Retina (tissue), 1 donor: ENCODE data around the gene ZNF304.

Experiments used
- DNase-seq: peaks from one replicate; pipeline ENCODE4 v3.0.0-alpha.2; 2016

Gene ZNF304

GRCh38 chr19:57350877-57351805 lies at the start of gene ZNF304:
ZNF304 (plus strand) TSS chr19:57351271; CDS start chr19:57351665, 394 bp downstream.
- DNase-seq, result peak; percentile 92

- no peak for DNase-seq
Measured at GRCh38 chr19:57302020-57302465, 49.0 kb upstream of the ZNF304 start.

DNA sequence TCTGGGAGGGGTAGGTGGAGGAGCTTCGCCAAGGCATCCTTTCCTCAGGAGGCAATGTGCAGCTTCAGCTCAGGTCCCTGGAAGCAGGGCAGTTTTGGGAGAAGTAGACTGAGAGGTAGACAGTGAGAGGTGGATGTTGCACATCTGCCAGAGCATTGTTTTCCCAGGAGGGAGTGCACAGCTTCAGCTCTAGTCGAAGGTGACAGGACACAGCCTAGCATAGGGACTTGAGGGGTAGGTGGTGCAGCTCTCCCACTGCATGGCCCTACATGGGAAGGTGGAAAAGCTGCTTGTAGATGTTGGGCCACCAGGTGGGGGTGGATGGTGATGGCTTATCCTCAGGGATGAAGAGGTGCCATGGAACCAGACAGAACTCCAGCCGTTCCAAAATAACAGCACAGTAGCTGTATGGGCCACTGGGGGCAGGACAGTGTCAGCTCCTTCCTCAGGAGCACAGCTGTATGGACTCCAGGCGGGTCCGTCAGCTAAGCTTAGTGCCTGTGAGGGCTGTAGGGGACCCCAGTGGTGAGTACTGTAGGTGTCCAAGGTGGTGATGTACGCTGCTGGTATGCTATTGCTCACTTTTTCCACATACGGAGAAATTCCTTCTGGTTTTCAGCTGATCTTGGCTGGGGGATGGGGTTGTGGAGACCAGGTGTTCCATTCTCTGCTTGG lies 48.2 kb upstream of the ZNF304 start:
- DNase-seq, result no peak

DNA sequence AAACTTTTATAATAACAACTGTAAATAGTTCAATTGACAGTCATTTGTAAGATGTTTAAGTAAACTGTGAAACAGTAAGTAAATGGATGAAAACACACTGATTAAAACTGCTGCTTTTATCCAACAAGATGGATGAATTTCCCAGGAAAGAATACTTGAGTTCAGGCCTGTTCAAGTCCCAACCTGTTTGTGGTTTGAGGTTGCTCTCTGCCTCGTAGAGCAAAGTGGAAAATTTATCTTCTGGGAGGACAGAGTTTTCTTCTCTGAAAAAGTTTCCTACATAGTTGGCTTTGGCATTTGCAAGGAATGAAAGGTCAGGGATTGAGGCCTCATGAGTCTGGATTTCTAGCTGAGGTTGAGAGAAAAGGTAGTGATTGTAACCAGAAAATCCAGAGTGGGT lies 46.0 kb upstream of the ZNF304 start:
- DNase-seq, result no peak

- no peak for DNase-seq
Measured at GRCh38 chr19:57308514-57308913, 42.6 kb upstream of the ZNF304 start.

DNA sequence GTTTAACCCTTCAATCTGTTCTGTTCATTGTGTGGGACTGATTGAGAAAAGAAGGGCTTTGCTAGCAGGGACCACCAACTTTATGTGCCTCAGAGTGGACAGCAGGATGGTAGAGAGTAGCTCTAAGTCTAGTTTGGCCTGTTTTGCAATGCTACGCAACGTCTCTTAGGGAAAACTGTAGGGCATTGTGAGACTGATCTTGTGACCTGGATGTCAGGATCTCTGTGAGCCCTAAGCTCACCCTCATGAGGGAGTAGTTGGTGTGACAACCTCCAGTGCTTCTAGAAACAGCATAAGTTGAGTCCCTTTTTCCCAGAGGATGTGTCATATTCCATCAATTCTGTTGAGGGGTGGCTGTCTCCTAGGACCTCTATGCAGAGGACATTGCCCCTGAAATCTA lies 40.3 kb upstream of the ZNF304 start:
- DNase-seq, result no peak

DNA sequence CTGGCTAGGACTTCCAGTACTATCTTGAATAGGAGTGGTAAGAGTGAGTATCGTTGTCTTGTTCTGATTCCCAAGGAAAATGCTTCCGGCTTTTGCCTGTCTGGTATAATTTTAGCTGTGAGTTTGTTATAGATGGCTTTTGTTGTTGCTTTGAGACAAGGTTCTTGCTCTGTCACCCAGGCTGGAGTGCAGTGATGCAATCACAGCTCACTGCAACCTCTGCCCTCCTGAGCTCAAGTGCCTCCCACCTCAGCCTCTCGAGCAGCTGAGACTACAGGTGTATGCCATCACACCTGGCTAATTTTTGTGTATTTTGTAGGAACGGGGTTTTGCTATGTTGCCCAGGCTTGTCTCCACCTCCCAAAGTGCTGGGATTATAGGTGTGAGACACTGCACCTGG lies 36.9 kb upstream of the ZNF304 start:
- DNase-seq, result no peak

- peak; percentile 18 for DNase-seq
Measured at GRCh38 chr19:57317503-57317902, 33.6 kb upstream of the ZNF304 start.

DNA sequence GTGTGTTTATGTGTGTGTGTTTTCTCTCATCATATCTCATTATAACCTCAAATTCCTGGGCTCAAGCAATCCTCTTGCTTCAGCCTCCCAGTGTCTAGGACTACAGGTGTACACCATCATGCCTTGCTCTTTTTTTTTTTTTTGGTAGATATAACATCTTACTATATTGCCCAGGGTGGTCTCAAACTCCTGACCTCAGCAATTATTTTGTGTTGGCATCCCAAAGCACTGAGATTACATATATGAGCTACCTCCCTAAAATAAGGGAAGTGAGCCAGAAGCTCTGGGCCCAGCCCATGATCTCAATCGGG lies 31.2 kb upstream of the ZNF304 start:
- DNase-seq, result no peak

DNA sequence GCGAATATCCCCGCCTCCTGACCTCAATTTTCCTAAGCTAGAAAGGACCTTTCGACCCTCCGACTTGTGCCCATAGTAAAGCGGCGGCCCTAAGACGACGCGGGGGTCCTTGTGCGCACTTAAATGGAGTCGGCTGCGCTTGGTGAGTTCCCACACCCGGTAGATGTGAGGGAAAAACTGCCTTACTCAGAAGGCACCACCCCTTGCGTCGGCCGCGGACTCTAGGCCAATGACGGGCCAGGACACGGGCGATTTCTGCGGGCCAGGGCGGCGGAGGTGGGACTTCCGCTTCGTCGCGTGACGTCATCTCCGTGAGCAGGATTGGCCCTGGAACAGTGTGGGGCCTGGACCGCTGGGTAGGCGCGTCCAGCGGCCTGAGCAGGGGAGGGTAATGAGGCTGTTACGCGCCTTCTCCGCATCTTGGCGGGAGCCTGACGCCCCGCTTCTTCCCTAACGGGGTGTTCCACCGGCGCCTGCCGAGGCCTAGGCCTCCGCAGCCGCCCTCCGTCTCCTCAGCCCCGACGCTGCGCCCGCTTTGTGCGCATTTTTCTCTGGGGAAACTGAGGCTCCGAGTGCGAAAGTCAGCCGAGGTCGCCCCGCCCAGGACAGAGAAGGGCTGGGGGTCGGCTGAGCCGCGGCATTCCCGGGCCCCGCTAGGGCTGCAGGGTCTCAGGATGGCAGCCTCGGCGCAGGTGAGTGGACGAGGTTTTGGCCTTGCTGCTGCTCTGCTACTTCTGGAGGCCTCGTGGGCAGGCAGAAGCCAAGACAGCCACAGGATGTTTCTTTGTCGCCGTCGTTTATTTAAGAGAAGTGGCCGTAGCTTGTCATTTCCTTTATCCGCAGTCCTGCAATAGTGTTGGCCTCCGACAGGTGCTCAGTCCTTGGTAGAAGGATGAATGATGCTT lies 30.6 kb upstream of the ZNF304 start, which contains the start of gene ZNF543:
Gene ZNF543, plus strand, starts transcription at position 293 of the 905 bp plus-strand sequence. Its CDS starts 382 bp downstream, at position 675.
- DNase-seq, result peak; percentile 98

GRCh38 chr19:57321116-57321515 lies 30.0 kb upstream of the ZNF304 start:
- DNase-seq, result no peak

GRCh38 chr19:57321751-57322150 lies 29.3 kb upstream of the ZNF304 start:
- no peak for DNase-seq

DNA sequence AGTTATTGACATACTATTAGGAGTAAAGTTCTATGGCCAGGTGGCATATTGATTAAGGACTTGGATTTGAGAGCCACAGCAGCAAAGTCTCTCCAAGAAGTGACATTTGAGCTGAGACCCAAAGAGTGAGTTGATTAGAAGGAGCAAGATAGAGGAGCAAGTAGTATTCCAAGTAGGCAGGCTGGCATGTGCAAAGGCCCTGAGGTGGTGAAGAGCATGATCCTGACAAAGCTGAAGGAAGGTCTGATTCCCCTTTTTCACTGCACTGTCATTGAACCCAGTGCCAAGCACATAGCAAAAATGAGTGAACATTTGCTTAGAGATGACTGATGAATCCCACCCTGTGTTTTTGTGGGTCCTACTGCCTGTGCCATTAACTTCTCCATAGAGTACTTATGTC lies 26.1 kb upstream of the ZNF304 start:
- DNase-seq, result no peak

DNA sequence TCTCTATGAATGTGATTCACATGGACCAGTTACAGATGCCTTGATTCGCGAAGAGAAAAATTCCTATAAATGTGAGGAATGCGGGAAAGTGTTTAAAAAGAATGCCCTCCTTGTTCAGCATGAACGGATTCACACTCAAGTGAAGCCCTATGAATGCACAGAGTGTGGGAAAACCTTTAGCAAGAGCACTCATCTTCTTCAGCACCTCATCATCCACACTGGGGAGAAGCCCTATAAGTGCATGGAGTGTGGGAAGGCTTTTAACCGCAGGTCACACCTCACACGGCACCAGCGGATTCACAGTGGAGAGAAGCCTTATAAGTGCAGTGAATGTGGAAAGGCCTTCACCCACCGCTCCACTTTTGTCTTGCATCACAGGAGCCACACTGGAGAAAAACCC lies 23.1 kb upstream of the ZNF304 start:
- DNase-seq, result no peak

- DNase-seq, result no peak
Measured at GRCh38 chr19:57334191-57334590, 16.9 kb upstream of the ZNF304 start.

- no peak for DNase-seq
Measured at GRCh38 chr19:57338877-57339276, 12.2 kb upstream of the ZNF304 start.

GRCh38 chr19:57342582-57342981 lies 8.5 kb upstream of the ZNF304 start:
- no peak for DNase-seq

DNA sequence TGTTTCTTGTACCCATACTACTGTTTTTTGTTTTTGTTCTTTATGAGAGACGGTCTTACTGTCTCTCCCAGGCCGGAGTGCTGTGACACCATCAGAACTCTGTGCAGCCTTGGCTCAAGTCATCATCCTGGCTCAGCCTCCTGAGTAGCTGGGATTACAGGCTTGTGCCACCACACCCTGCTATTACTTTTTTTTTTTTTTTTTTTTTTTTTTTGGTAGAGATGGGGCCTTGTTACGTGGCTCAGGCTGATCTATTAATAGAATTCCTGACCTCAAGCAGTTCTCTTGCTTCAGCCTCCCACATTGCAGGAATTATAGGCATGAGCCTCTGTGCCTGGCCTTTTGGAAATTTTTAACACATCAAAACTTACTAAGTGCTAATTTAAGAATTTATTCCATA lies 2.9 kb upstream of the ZNF304 start:
- no peak for DNase-seq

DNA sequence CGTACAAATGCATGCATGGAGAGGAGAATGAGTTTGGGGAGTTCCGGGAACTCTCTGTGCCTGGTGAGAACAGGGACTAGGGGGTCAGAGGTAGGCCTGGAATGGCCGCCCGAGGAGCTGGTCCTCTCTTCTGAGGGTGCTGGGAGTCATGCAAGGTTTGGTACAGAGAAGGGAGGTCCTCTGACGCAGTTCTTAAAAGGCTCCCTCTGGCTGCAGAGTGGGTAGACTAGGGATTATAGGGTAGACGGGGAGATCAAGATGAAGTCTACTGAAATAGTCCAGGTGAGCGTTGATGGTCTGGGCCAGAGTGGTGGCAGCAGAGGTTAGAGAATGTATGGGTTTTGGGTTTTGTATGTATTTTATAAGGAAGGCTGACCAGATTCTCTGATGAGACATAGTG lies 796 bp downstream of the ZNF304 start:
- DNase-seq, result no peak

DNA sequence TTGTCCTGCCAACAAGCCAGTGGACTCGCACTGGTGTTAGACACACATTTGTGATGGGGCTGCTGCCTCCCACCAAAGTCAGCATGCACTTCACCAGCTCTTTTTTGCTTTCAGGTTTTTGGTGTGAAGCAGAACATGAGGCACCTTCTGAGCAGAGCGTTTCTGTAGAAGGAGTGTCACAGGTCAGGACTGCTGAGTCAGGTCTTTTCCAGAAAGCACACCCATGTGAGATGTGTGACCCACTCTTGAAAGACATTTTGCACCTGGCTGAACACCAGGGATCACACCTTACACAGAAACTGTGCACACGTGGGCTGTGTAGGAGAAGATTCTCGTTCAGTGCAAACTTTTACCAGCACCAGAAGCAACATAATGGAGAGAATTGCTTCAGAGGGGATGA lies 4.8 kb downstream of the ZNF304 start:
- no peak for DNase-seq

DNA sequence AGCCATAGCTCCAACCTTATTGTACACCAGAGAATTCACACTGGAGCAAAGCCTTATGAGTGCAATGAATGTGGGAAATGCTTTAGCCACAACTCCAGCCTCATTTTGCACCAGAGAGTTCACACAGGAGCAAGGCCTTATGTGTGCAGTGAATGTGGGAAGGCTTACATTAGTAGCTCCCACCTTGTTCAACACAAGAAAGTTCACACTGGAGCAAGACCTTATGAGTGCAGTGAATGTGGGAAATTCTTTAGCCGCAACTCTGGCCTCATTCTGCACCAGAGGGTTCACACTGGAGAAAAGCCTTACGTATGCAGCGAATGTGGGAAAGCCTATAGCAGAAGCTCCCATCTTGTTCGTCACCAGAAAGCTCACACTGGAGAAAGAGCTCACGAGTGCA lies 6.3 kb downstream of the ZNF304 start:
- no peak for DNase-seq

DNA sequence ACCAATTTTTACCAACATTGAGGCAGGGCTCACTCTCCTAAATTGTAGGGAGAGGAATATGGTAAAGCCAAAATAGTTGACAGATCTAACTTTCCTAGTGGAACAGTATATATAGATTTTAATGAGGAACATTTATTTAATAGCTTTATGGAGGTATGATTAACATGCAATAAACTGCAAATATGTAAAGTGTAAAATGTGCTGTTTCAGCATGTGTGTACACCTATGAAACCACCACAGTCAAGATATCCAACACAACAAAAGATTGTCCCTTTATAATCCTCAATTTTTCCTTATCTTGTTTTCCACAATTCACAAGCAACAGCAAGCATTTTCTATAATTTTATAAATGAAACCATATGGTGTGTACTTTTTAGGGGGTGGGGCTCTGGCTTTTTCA lies 8.2 kb downstream of the ZNF304 start:
- DNase-seq, result no peak

- no peak for DNase-seq
Measured at GRCh38 chr19:57362419-57362818, 11.3 kb downstream of the ZNF304 start.
